GM18907 (cell line): ENCODE data around the gene DPF3.

Experiments
- ATAC-seq: cut with Tn5 transposase; IDR thresholded peaks from one replicate; pipeline ENCODE4 v1.9.1; 2021; ENCODE audit warnings: mild to moderate bottlenecking, moderate library complexity; ENCODE audit not compliant: unreplicated experiment

The DPF3 gene

DNA sequence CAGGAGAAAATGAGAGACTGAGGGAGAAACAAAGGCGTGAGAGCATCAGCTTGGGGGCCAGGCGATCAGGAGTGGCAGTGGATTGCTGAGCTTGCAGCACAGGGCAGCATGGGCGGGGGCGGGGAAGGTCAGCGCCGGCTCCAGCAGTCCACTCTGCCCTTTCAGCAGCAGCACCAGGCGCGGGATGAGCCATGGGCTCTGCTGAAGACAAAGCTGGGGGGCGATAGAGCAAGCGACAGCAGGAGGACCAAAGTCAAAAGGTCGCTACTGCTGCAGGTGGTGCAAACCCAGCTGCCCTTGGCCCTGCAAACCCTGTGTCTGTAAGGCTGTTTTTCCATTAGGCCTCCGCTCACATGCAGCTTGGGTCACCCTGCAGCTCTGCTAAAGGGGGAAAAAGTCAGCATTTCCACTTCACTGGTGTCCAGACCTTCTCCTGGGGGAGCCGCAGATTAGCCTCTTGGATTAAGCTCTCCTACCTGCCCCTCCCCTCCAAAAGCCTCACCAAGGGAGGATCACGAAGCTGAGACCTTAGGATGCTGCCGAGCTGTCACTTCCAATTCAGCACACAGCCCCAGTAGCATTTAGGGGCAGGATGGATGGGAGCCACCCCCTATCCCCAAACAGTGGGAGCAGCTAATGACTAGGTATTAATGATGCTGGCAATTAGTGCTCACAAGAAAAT, 204.8 kb downstream of the DPF3 start:
- ATAC-seq = no peak

DNA sequence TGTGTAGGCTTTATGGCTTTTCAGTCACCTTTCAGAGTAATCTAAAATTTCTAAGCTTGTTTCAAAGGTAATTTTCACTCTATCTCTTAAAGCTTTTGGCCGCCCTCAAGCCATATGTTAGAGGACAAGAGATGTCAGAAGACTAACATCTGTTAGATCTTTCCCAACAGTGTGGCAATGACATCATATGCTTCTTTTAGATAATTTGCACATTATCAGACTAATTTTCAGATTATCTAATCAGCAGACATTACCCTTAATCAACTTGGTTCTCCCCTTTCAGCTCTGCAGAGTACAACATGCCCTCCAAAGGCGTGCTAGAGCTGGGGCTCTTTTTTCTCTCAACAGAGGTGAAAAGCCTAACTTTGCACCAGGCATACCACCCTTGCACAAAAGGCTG, 207.1 kb downstream of the DPF3 start:
- no peak for ATAC-seq

DNA sequence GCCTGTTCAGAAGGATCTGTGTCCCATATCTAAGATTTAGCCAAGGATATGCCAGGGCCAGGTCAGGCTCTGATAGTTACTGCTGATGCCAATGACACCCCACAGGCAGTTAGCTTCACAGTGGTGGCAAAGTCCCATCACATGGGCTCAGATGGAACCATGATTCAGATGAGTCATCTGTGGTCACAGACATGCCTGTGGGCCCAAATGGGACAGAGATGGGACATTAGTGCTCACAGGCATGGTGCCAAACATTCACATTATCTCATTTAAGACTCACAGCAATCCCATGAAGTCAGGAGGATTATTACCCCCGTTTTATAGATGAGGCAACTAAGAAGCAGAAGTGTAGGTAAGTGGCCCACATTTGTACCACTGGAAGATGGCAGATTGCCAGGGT, 207.8 kb downstream of the DPF3 start:
- ATAC-seq = no peak

DNA sequence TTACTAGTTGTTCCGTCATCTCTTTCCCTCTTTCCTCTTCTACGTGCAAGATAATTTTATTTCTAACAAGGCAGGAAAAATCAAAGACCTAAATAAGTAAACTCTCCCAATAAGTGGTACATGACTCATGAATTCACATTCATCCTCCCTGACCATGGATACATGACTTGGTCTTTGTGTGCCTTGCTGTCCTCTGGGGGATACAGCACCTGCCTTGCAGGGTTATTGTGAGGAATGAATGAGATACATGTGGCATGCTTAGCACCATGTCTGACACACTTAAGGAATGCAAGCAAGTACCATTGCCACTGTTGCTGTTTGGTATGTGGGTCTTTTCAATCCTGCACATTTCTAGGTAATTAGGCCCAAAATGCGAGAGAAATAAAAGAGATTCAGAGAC, 208.4 kb downstream of the DPF3 start:
- ATAC-seq = no peak

DNA sequence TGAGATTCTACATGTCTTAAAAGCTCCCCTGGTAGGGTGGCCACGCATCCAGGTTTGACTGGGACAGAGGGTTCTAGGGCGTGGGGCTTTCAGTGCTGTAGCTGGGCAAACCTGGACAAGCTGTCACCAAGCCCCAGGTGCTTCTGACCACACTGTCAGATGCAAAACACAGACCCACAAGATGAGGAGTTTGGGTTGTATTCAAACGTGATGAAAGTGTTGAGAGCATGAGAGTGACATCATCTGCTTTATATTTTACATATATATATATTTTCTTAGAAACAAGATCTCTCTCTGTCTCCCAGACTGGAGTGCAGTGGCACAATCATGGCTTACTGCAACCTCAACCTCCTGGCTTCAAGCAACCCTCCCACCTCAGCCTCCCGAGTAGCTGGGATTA, 210.1 kb downstream of the DPF3 start:
- no peak for ATAC-seq

DNA sequence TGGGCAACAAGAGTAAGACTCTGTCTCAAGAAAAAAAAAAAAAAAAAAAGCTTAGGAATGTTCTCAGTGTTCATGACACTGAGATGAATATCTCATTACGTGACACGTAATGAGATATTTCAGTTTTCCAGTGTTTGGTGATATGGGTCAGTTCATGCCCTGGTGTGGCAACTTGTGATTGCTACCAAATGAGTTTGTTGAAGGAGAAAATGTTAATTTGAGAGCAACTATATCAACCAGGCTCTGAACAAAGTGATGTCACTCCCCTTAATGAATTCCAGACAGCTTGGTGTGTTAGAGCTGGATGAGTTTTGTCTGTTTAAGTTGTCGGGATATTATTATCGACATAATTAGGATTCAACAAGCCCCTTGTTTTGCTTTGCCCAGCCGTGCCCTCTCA, 211.7 kb downstream of the DPF3 start:
- ATAC-seq = no peak

DNA sequence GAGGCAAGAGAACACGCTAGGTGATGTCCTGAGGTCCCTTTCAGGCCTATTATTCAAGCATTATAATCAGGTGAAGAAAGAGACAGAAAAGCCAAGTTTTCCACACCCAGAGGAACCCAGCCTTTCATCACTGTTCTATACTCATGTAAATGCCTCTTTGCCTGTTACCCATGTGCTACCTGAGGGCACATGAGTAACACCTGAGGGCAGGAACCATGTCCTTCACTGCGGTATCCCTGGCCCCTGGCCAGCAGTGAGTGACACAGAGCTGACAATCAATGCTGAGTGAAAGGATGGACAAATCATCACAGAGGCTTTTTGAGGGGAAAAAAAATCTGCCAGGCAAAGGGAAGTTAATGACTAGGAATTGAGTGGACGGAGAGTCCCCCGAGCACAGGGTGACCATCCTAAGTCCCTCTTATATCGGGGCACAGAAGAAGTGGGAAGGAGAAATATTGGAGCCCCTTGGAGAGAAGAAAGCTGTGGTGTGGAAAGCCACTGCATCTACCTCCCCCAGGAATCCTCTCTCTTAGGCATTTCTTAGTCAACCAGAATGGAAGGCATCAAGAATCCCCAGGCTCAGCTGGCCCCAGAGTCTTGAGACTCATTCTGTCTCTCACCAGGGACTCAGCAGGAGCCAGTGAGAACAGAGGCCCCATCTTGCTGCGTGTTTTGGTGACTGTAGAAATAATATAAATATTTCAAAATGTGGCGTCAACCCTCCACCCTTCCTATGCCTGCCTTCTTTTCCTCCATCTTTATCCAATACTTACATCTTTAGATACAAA, 212.9 kb downstream of the DPF3 start:
- ATAC-seq = no peak

DNA sequence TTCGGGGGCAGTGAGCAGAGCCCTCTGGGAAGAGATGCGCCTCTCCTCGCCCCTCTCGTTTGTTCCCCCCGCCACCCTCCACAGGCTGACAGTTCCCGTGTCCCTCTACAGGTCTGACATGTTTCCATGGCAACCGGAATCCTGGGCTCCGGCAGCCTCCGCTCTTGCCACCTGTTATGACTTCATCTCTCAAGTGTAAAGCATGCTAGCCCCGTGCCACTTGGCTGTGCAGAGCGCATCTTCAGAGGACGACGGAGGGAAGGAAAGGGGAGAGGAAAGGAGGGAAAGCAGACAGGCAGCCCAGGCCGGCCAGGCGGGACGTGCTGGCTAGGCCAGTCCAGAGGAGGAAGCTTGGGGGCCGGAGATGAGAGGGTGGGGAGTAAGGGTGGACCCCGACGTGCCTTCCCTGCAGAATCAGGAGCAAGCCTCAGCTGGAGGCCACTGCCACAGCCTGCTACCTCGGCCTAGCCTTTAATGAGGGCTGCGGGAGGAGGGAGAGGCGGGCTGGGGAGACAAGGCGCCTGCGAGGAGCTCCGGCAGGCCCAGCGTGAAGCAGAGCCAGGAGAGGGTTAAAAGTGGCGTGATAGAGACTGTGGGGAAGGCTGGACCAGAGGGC, 214.3 kb downstream of the DPF3 start:
- no peak for ATAC-seq

DNA sequence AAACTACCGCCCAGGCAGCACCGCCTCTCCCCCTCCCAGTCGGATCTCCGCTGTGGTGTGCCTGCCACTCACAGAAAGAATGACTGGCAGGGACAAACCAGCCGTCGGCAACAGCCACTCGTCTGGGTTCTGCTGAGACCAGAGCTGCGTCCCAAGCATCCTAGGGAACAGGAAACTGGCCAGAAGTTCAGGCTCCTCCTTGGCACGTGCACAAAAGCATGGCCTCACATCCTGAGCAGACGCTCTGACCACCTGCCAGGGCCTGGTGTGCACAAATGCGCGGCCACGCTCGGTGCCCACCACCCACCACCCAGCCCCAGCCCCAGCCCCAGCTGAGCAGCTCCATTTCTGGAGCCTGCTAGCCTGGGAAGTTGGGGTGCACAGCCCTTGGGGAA, 214.8 kb downstream of the DPF3 start:
- no peak for ATAC-seq

DNA sequence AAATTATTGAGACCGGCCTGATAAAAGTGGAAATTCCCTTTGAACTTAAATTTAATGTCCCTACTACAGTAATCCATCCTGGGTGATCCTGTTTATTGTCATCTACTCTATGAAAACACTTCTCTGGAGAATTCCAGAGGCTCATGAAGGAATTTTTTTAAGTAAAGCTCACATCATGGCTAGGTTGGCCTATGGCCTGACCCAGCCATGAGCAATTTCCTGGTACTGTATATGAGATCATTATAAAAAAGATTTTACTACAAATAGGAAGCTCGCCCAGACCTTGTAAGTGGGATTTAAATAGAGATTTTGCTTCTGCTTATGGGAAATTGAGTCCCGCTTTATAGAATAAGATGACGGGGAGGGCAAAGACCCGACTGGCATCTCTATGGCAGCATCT, 215.5 kb downstream of the DPF3 start:
- no peak for ATAC-seq

DNA sequence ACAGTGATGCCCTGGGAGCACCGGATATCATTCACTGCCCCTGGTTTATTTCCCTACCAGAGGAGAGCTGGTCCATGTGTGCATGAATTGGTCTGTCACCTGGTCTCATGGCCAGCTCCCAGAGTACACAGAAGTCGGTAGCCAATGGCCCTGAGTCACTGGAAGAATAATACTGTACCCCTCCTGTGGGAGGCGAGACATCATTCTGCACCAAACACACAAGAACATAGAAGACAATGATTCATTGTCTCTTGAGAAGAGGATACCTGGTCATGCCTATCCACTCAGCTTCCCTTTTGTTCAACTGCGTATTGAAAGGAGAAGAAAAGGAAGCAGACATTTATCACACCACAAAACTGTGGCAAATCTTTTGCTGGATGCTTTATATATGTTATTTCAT, 216.2 kb downstream of the DPF3 start:
- ATAC-seq = no peak

DNA sequence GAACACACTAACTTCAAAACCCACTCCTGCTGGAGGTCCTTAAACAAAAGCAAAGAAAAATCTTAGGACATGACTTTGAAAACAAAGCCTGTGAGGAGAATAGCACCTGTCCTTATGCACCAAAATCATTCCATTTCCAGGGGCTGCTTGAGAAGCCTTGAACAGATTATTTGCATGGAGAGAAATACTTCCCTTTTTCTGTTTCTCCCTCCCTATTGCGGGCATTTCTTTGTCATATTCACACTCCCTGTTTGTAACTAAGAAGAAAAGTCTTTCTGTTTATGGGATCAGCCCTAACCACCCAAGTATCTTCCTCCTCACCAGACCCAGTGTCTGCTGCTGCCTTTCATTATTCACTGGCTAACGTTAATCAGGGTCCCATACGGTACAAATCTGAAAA, 218.8 kb downstream of the DPF3 start:
- ATAC-seq = no peak

DNA sequence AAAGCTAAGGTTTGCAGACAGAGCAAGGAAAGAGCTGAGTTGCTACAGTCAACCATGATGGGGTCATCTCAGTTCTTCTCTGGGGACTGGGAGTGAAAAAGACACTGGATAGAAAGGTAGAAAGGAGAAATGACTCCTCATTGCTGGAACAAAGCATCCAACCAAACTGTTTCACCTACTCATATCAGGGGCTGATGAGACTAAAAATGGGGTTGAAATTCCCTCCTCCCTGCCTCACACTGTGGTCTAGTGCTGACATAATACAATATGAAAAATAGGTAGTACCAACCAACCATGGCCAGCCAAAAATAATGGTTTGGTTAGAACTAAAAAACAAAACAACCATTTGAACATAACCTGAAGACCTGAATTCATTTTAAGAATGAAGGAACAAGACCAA, 220.7 kb downstream of the DPF3 start:
- no peak for ATAC-seq

DNA sequence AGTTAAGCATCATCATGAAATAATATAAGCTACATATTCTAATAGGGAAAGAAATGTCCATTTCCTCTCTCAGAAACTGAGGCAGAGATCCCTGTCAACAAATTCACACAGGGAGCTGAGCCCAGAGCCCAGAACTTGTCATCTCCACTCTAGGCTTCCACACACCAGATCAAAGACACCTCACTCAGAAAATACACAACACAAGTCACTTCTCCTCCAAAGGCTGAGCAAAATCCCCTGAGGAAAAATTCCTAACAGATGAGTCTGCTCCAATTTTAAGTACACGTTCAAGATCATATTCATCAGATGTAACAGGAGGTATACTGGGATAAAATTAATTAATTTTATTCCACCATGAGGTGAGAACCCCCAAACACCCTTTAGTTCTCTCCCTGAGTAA, 227.3 kb downstream of the DPF3 start:
- ATAC-seq = no peak

DNA sequence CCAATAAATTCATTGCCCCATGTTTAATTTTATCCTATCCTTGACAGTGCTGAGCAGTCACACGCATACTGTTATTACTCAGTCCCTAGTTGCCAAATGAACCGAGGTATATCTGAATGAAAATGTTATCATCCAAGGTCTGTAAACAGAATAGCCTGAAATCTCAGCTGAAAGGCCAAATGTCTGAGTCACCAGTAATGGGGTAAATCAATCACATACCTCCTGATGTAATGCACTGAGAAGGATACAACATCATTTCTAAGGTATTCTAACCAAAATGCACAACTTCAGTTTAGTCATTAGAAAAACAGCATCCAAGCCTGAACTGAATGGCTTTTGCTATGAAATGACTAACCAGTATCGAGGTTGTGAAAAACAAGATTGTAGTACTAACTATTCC, 228.6 kb downstream of the DPF3 start:
- no peak for ATAC-seq

DNA sequence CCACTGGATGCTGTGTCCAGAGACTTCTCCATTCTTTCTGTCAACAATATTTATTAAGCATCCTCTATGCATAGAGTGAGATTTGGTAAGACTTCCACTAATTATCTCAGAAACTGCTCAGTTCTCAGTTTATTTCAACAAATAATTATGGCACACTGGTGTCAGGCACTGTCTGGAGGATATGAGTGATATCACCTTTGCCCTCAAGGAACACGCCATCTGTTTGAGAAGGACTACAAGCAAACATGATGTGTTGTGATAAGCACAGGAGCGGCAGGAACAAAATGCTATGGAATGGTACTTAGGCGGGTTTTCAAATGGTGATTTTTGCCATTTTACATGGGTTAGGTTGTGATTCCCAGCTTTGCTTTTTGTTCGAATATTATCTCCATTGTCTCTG, 229.2 kb downstream of the DPF3 start:
- no peak for ATAC-seq

DNA sequence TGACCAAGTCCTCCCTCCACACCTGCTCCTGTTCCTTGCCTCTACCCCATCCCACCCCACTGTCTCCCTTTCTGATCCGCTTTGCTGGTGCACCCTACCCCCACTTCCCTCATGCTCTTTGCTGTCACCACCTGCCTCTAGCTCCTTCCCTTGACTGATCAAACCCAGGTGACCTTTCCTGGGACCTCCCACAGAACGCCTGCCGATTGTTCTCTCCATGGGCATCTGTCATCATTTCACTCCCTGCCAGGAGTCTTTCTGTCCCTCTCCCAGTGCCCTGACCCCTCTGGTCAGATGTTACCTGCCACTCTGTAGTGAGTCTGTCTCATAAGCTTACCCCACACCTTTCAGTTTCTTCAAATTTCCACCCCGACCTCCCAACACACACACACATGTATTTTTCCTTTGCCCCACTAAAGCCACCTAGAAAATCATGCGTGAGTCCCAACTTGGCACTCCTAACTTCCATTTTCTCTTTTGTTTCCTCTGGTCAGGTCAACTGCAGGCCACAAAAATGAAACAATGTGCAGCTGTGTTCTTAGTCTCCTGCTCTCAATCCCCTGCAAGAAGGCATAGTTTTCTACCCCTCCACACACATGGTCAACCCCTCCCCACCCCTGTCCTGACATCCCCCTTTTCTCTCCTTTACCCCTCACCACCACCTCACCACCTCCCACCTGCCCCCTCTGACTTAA, 229.8 kb downstream of the DPF3 start:
- no peak for ATAC-seq

DNA sequence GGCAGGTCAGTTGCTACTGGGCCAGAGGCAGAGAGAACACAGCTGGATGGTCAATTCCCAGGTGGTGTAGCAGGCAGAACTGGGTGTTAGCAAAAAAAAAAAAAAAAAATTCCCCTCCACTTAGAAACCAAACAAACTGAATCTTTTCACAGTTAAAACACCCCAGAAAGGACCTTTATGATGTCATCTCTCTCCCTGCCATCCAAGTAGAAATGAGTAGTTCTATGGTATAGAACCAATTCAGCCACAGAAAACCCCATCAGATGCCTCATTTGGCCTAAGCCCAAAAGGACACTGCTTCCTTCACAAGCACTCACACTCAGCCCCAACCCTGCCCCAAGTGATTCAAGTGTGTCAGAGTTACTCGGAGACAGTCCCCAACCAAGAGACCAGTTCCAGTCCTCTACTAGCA, 230.8 kb downstream of the DPF3 start:
- no peak for ATAC-seq

DNA sequence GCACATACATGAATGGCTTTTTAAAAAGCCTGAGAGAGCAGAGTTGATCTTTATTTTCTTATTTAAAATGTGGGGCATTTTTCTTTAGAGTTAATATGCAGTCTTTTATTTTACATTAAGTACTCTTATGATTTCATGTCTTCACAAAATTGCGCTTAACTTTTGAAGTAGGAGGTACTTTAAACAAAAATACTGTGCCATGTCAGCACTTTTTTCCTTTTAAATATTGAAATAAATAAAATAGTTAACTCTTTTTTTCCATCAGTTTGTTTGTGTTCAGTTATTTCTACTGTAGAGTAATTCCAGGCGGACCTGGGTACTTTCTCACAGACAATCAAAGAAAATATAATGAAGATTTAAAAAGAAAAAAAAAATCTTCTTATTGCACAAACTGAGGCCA, 231.7 kb downstream of the DPF3 start:
- no peak for ATAC-seq

DNA sequence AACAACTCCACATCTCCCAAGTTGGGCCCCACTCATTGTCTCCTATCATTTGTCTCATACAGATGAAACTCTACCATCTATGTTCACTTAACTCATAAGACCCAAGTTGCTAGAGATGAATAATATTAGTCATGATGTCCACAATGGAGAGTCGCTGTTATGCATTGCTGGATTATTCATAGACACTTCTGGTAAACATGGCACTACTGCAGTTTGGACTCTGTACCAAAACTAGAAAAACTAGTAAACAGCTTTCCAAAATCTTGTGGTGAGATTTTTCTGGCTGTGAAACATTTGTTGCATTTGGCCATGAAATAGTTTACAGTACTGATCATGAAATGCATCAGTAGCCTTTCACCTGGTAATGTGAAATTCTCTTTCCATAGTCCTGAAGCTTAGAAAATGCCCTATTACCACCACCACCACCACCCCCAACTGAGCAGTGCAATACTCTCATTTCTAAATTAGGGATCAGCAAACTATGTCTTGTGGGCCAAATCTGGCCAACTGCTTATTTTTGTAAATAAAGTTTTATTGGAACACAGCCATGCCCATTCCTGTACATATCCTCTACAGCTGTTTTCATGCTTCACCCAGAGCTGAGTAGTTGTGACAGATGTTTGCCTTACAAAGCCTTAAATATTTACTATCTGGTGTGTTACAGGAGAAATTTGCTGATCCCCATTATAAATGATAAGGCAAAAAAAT, 236.5 kb downstream of the DPF3 start:
- no peak for ATAC-seq

DNA sequence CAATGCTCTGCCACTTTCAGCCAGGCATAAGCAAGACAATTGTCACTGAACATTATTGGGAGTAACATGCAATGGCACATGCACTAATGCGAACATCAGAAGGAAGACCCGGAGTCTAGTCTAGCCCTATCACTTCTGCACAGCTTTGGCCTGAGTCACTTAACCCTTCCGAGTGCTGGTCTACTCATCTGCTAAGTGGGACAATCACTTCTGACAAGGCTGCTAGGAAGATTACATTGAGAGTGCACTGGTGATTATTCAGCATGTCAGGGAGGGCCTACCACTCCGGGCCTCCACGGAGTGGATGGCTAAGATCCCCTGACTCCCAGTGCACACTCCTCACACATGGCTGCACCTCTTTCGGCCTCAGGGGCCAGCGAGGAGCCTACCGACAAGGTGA, 240.9 kb downstream of the DPF3 start:
- no peak for ATAC-seq
